Left ventricle myocardium superior (tissue), 1 donor: ENCODE measurements around the gene SOX1. TPM values are rescaled to one million over a fixed set of nuclear protein-coding genes. Genes with fewer than 3 reads are reported as not detected.

Experiments
- ATAC-seq: fragments of 200-7000 bp; cut with Tn5 transposase; one replicate; pipeline ENCODE4 v1.9.1; 2020; ENCODE audit warnings: mild to moderate bottlenecking, moderate library complexity
- DNase-seq: peaks from one replicate; pipeline ENCODE4 v3.0.0-alpha.2; 2020
- intact Hi-C: fragments of 100-400 bp; cut with micrococcal nuclease; formaldehyde crosslinking; loops from one replicate; pipeline ENCODE4 v1.11.0; 2022
- total RNA-seq: library from RNA; stranded (reverse); fragmentation: NEBNext Ultra II Directional; extraction: Animal tissue kit (Norgen Biotek cat#: 25700); gene quantifications from one replicate; pipeline ENCODE4 v1.2.1, GENCODE V29; 2021
- donor health status: DM: no; HTN: yes; CAD: no; lungs with severe emphysema.

The SOX1 gene
- total RNA-seq, 1 donor from 2014 or later: not detected

DNA sequence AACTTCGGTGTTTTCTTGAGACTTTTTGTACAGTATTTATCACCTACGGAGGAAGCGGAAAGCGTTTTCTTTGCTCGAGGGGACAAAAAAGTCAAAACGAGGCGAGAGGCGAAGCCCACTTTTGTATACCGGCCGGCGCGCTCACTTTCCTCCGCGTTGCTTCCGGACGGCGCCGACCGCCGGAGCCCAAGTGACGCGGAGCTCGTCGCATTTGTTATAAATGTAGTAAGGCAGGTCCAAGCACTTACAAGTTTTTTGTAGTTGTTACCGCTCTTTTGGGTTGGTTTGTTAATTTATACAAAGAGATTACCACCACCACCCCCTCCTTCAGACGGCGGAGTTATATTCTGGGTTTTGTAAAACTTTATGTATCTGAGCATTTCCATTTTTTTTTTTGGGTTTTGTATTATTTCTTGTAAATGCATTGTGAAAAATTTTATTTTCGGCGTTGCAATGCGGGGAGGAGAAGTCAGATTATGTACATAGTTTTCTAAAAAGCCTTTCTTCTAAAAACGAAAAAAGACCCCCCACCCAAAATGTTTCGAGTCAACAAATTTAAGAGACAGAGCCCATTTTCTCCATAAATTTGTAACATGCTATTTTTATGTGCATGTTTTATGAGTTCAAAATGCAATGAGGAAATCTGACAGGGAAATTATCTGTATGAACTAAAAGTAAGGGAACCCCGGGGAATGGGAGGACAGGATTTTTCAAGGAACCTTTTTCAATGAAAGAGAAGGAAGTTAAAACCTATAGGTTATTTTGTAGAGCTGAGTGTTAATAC lies 2.3 kb downstream of the SOX1 start:
- intact Hi-C loops: no loop called here
- DNase-seq: no peak
- no peak for ATAC-seq

- no peak for DNase-seq
- intact Hi-C loops: no loop called here
- no peak for ATAC-seq
Observed at GRCh38 chr13:112069845-112070251, 2.9 kb downstream of the SOX1 start.

DNA sequence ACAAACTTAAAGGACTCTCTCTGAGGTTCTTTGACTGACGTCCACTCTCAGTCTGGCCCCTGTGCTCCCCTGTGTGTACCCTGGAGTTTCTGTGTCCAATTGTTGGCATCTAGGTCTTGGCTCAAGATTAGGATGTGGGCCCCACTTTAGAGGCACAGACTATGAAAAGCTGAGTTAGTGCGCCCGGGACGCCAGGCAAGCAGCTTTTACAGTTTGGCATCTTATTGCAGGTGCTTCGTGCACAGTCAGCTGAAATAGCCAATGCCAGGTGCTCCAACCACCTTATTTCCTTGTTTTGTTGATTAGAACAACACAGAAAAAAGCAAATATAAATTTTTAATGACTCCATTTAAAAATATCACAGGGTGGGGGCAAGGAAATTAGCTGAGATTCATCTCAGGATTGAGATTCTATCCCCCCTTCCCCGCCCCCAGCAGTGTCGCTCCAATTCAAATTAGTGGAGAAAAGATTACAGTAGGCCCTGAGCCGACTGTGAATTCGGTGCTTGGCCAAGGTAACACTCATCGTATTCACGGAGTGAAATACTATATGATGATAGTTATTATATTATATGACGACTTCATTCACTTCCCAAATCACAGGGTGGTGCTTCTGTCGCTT lies 4.3 kb downstream of the SOX1 start:
- intact Hi-C loops: no loop called here
- no peak for DNase-seq
- ATAC-seq: no peak

- ATAC-seq: no peak
- DNase-seq: no peak
- intact Hi-C loops: no loop called here
Observed at GRCh38 chr13:112071723-112072533, 5.0 kb downstream of the SOX1 start.

- intact Hi-C loops: no loop called here
- DNase-seq (no peak), ATAC-seq (peak; percentile 18)
Observed at GRCh38 chr13:112072534-112073244, 5.7 kb downstream of the SOX1 start.

DNA sequence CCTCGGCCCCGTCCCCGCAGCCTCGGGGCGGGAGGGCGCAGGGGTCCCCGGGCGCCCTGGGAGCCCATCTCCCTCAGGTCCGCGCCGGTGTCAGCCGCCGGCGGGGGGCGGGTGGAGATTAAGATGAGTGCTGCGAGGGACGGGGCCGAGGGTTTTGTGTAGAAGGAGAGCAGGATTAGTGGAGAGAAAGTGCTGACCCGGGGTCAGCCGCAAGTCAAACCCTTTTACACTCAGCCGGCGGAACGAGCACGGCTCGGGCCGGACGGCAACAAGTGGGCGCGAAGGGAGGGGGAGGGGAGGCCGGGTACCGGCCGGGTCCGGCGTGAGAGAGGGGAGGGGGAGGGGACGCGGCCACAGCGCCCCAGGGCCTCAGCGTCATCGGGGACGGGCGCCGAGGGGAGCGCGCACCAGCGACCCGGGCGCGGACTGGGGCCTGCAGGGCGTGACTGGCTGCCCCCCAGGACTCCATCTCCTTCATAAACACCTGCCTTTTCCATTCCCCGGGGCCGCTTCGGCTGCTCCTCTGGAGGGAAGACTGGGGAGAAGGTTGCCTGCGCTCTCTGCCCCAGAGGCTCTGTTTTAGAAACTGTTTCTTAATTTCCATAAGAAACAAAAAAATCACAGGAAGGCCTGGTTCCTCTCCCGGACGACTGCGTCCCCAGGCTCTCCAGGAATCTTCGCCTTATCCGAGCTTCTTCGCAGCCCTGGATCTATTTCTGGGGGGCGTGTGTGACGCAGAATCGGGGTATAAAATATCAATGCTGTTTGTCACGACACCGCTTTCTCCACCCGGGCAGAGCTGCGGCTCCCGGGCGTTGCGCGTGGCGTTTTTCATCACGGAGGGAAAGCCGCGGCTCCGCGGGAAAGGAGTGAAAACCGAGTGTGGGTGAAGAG lies 6.5 kb downstream of the SOX1 start:
- ATAC-seq: no peak
- DNase-seq: no peak
- intact Hi-C loops: no loop called here

GRCh38 chr13:112074139-112074865 lies 7.4 kb downstream of the SOX1 start:
- intact Hi-C loops: no loop called here
- DNase-seq: no peak
- ATAC-seq: no peak

GRCh38 chr13:112077729-112078128 lies 10.8 kb downstream of the SOX1 start:
- intact Hi-C loops: no loop called here
- no peak for ATAC-seq
- no peak for DNase-seq

GRCh38 chr13:112078216-112078615 lies 11.3 kb downstream of the SOX1 start:
- intact Hi-C loops: no loop called here
- DNase-seq: no peak
- no peak for ATAC-seq

DNA sequence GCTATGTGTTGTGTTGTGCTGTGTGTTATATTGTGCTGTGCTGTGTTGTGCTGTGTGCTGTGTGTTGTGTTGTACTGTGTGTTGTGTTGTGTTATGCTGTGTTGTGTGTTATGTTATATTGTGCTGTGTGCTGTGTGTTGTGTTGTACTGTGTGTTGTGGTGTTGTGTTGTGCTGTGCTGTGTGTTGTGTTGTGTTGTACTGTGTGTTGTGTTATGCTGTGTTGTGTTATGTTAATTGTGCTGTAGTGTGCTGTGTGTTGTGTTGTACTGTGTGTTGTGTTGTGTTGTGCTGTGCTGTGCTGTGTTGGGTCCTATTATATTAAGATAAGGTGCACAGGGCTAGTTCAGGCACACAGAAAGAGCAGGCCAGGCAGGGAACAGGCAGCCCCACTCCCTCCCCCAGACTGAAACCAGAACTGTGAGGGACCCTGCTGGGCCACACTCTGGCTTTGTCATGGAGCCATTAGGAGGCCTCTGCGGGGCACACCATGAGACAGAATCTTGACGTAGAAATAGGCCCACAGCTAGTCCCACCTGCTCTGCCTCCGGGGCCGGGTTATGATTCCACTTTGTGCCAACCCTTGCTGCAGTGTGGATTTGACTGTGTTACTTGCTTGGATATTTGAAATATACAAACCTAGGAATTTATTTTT lies 12.1 kb downstream of the SOX1 start:
- intact Hi-C loops: no loop called here
- no peak for DNase-seq
- no peak for ATAC-seq

DNA sequence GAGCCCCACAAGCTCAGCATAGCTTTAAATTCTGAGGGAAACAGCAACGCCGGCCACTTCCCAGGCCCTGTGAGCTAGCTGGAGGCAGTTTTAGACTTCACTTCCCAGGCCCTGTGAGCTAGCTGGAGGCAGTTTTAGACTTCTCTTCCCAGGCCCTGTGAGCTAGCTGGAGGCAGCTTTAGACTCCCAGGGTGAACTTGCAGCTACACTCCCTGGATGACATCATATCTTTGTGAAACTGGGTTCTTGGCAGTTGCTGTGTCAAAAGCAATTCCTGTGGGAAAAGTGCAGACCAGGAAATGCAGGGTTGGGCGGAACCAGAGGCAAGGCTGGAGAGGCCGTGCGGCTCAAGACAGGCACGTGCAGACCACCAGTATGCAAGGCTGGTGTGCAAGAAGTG lies 12.7 kb downstream of the SOX1 start:
- ATAC-seq: peak; percentile 36
- DNase-seq: no peak
- intact Hi-C loops: no loop called here

DNA sequence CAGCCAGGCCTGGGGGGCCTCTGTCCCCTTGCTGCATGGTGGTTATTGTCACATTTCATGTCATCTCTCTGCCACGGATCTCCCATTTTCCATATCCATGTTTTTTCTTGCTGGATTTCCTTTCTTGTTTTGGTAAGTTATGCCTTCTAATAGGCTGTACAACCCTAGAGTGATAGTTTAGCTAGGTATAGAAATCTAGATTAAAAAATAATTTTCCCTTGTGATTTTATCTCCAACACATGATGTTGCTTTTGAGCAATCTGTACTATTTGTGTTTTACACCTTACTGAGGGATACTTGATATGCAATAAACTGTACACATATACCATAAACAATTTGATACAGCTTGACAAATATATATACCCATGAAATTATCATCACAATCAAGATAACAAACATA lies 17.0 kb downstream of the SOX1 start:
- no peak for DNase-seq
- intact Hi-C loops: no loop called here
- ATAC-seq: no peak

DNA sequence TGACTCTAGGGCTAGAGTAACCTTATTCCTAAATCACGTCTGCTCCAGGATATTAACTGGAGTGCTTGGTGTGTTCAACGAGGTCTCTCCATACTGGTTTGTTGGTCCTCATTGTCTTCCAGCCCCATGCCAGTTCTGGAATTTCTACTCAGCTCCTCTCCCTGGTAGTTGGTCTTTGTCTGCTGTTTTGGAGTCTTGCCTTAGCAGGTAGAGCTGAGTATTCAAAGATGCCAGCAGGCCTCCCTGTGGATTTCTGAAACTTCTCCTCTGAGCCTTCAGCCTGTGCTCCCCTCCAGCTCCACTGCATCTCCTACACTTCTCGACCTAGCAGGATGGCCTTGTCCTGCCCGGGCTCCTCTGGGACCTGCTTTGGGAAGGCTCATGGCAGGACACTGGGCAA lies 25.5 kb downstream of the SOX1 start:
- no peak for ATAC-seq
- DNase-seq: no peak
- intact Hi-C loops: no loop called here

GRCh38 chr13:112095354-112095753 lies 28.4 kb downstream of the SOX1 start:
- intact Hi-C loops: no loop called here
- no peak for DNase-seq
- ATAC-seq: no peak

DNA sequence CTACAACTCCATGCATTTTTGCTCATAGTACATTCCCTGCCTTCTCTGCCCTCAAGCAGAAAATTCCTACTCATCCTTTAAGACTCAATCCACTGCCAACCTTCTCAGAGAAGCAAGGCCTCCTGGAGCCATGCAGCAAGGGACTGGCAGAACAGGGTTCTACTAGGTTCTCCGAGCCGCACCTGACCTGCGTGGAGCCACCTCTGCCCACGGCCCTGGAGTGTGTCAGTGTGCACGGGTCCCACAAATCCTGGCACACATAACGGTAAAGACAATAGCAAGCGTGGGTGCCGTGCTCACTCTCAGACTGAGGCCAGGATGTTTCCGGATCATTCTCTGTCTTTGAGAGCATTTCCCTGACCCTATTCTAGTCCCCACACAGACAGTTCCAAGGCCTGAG lies 30.0 kb downstream of the SOX1 start:
- ATAC-seq (no peak), DNase-seq (no peak)
- intact Hi-C loops: no loop called here

DNA sequence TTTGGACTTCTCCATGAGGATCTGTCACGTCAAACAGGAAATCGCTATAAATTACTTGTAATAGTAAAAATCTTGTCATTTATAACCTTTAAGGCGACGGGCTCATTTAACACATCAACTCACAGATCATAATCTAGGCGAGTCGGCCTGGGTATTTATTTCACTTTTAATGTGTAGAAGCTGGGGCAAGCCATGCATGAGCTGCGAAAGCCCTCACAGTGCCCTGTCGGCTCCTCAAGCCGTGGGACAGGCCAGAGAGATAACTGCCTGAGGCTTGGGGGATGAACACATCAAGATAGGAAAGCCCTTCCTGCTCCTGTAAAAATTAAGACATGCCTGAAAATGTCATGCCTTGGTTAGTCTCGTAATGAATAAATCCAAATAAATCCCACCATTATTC lies 30.8 kb downstream of the SOX1 start:
- intact Hi-C loops: no loop called here

DNA sequence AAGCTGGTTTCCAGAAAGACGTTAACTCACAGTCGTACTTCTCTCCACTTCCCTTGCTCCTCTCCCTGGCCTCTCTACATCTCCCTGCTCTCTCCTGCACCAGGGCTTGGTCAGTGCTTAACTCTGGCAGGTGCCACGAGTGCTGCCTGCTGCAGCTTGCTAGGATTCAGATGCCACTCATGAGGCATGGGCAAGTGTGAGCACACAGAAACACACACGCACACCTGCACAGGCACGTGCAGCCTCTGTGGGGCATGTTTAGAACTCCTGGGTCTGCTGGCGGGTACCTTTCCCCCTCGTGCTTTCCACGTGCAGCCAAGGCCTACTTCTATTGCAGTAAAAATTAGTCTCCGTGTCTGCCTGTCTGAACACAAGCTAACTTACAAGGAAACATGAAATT lies 31.8 kb downstream of the SOX1 start:
- no peak for DNase-seq
- ATAC-seq: no peak

More for the DNA sequence above, 30.8 kb downstream of the SOX1 start:
- ATAC-seq (no peak), DNase-seq (no peak)

More for the DNA sequence above, 31.8 kb downstream of the SOX1 start:
- intact Hi-C loops: no loop called here
